Adrenal gland (tissue), 12 donors: ENCODE data around the gene MYO1A. TPM values are rescaled to one million over a fixed set of nuclear protein-coding genes. Genes with fewer than 3 reads are reported as not detected.

Experiments
- DNase-seq, 7 donors: peaks; one replicate each; pipeline ENCODE4 v3.0.0-alpha.2; 2019 to 2020
- H3K27ac ChIP-seq, 5 donors: fragments of 200-600 bp; sonication (generic) in 4 of 5; 1 replicate in 3 of 5; 2 replicates in 2 of 5; pipeline versions ENCODE4 v1.5.1 to v1.8.0; 2016 to 2020; ENCODE audit warnings: mild to moderate bottlenecking in 1 of 5
- H3K27me3 ChIP-seq: fragments of 200-600 bp; 2 replicates; pipeline ENCODE4 v1.8.0; 2021
- H3K36me3 ChIP-seq, 2 donors: fragments of 200-600 bp; replicated peaks in 1 of 2; 1 replicate in 1 of 2; 2 replicates in 1 of 2; pipeline versions ENCODE4 v1.5.1 to v1.8.0; 2018 to 2022
- H3K4me1 ChIP-seq, 2 donors: fragments of 200-600 bp; replicated peaks in 1 of 2; 1 replicate in 1 of 2; 2 replicates in 1 of 2; pipeline versions ENCODE4 v1.5.1 to v1.8.0; 2018 to 2021
- H3K4me3 ChIP-seq, 4 donors: fragments of 200-600 bp; sonication (generic) in 3 of 4; one replicate each; pipeline ENCODE4 v1.5.1; 2016 to 2018
- H3K9me3 ChIP-seq, 3 donors: fragments of 200-600 bp; sonication (generic) in 1 of 3; replicated peaks in 1 of 3; 1 replicate in 2 of 3; 2 replicates in 1 of 3; pipeline versions ENCODE4 v1.5.1 to v1.8.0; 2016 to 2021
- POLR2A ChIP-seq, 2 donors: fragments of 450-650 bp; IDR thresholded peaks; one replicate each; pipeline ENCODE4 v1.6.1; 2017; ENCODE audit warnings: antibody characterized with exemption in 2 of 2, mild to moderate bottlenecking in 2 of 2, moderate library complexity in 1 of 2
- WGBS, 4 donors: extraction: QIAGEN DNeasy Blood & Tissue Kit in 2 of 4; methylation state at CpG; one replicate each; pipeline versions ENCODE4 v1.1.5 to v1.1.7; 2013 to 2017; 5-methylcytosine and 5-hydroxymethylcytosine counted together
- intact Hi-C, 2 donors: fragments of 100-400 bp; cut with DNase I; formaldehyde crosslinking; loops; one replicate each; pipeline versions ENCODE4 v1.14.1 to v1.15.0; 2022 to 2023
- polyA plus RNA-seq, 3 donors: library from polyadenylated mRNA; stranded (reverse); fragments of 200-250 nt in 2 of 3; fragments of 350-450 nt in 1 of 3; fragmentation: Illumina TruSeq in 1 of 3; extraction: RNeasy Lipid Tissue Mini Kit (QIAGEN cat#74804) in 1 of 3; gene quantifications; one replicate each; pipeline ENCODE4 v1.2.3, GENCODE V29; 2013 to 2014
- total RNA-seq, 9 donors: library from RNA; depleted of rRNA in 4 of 9; stranded (reverse); fragments of >200 nt in 4 of 9; fragments of 120-200 nt in 1 of 9; fragmentation: NEBNext Ultra II Directional in 1 of 9; extraction: Animal tissue kit (Norgen Biotek cat#: 25700) in 1 of 9; gene quantifications; one replicate each; pipeline versions ENCODE4 v1.1.0 to v1.2.4, GENCODE V29; 2013 to 2023
- TF ChIP-seq, protein P1 (sequence below), 6 experiments: fragments of 450-650 bp in 4 of 6; fragments of 200-600 bp in 2 of 6; sonication (generic) in 1 of 6; IDR thresholded peaks; 1 replicate in 5 of 6; 2 replicates in 1 of 6; pipeline versions ENCODE4 v1.5.1 to v1.8.0; 2016 to 2021; ENCODE audit warnings: antibody characterized with exemption in 6 of 6, mild to moderate bottlenecking in 2 of 6, moderate library complexity in 1 of 6
- donor health status: healthy with polysubstance abuse.
- donor health status: Bipolar disorder and iron deficiency.
- donor health status: DM: yes; HTN: yes; CAD: no.
- donor health status: DM: no; HTN: no; CAD: no.
- donor health status: DM: no; HTN: no; CAD: no.
- donor health status: DM: yes; HTN: yes; CAD: no.

MYO1A gene
- total and polyA plus RNA-seq, 12 donors = under 0.01 to 1.6 (median 0.53) TPM; not detected in 1

DNA sequence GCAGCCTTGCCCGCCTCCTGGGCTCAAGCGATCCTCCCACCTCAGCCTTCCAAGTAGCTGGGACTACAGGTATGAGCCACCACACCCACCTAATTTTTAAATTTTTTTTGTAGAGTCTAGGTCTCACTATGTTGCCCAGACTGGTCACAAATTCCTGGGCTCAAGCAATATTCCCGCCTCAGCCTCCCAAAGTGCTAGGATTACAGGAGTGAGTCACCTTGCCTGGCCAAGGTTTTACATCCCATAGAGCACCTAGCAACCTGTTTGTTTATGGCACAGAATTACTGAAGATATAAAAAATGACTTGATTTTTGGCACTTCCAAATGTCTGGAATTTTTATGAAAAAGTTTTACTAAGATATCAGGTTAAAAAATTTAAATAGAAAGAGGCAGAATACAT lies 16.5 kb downstream of the MYO1A start:
- WGBS, 4 donors = 87 to 97% (median 91%) methylated on average over 3 of the region's 3 CpGs

DNA sequence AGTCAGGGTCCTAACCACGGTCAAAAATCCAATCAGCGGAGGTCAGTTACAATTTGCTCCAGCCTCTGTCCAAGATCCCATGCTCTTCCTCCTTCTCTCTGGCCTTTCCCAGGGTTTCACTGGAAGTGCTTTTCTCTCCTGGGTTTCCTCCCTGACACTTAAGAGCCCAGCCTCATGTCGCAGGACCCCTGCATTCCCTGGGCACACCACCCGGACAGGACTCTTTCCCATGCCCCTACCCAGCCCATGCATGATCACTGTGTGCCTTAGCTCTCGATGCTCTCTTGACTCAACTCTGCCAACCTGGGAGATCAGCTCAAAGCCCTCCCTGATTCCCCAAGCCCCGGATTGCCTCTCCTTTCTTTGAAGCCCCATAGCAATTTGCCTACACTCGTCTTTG lies 18.1 kb downstream of the MYO1A start:
- Histone ChIP-seq H3K27ac (no peak overlapping the region), H3K4me3 (no peak overlapping the region), H3K9me3 (no peaks in the 10 kb centered on the region), H3K27me3 (no peaks in the 10 kb centered on the region), H3K4me1 (no peaks in the 10 kb centered on the region), H3K36me3 (no peaks in the 10 kb centered on the region)
- intact Hi-C loops = no loop called here
- 78 to 88% (median 86%) methylated on average over 7 of the region's 7 CpGs for WGBS, 4 donors
- DNase-seq = no peak
- TF ChIP-seq POLR2A (IDR thresholded peaks at IDR 0.05) = no peak
- TF ChIP-seq, protein P1, sequence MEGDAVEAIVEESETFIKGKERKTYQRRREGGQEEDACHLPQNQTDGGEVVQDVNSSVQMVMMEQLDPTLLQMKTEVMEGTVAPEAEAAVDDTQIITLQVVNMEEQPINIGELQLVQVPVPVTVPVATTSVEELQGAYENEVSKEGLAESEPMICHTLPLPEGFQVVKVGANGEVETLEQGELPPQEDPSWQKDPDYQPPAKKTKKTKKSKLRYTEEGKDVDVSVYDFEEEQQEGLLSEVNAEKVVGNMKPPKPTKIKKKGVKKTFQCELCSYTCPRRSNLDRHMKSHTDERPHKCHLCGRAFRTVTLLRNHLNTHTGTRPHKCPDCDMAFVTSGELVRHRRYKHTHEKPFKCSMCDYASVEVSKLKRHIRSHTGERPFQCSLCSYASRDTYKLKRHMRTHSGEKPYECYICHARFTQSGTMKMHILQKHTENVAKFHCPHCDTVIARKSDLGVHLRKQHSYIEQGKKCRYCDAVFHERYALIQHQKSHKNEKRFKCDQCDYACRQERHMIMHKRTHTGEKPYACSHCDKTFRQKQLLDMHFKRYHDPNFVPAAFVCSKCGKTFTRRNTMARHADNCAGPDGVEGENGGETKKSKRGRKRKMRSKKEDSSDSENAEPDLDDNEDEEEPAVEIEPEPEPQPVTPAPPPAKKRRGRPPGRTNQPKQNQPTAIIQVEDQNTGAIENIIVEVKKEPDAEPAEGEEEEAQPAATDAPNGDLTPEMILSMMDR (IDR thresholded peaks at IDR 0.05) = no peak

More for the DNA sequence above, 16.5 kb downstream of the MYO1A start:
- intact Hi-C loops = no loop called here
- Histone ChIP-seq H3K9me3 (no peaks in the 10 kb centered on the region), H3K4me3 (no peak overlapping the region), H3K4me1 (no peaks in the 10 kb centered on the region), H3K27me3 (no peaks in the 10 kb centered on the region), H3K36me3 (no peaks in the 10 kb centered on the region), H3K27ac (no peak overlapping the region)
- no peak for TF ChIP-seq POLR2A (IDR thresholded peaks at IDR 0.05)
- TF ChIP-seq, protein P1 (IDR thresholded peaks at IDR 0.05) = no peak
- DNase-seq = no peak

DNA sequence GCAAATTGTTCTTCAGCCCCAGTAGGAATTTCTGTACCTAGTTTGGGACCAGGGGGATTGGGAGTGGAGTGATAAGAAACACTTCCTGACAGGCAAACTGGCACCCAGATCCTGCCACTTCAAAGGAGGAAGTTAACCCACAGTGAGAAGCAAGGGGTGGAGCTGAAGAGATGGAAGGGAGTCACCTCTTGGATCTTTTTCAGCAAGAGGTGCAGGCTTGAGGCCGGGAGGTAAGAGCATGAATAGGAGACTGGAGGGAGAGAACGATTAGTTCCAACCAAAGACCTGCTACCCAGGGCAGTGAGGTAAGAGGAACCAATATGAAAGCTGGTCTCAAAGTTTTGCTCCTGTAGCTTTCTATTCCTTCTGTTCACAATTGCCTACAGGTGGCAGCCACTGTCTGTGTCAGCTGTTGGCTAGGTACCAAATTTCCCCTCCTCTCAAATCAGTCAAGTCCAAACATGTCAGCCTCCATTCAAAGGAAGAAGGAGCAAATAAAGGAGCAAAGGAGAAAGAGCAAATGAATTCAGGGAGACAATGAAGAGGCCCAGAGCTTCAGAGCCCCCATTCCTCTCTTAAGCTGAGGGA lies 18.7 kb downstream of the MYO1A start:
- H3K4me3 ChIP-seq = no peak overlapping the region
- no peaks in the 10 kb centered on the region for H3K4me1 ChIP-seq
- H3K27ac ChIP-seq = no peak overlapping the region
- H3K27me3 ChIP-seq = no peaks in the 10 kb centered on the region
- H3K9me3 ChIP-seq = no peaks in the 10 kb centered on the region
- no peak for TF ChIP-seq POLR2A (IDR thresholded peaks at IDR 0.05)
- TF ChIP-seq, protein P1 (IDR thresholded peaks at IDR 0.05) = no peak
- intact Hi-C loops = no loop called here
- no peak for DNase-seq
- H3K36me3 ChIP-seq = no peaks in the 10 kb centered on the region
- 44 to 71% (median 60%) methylated on average over 2 of the region's 2 CpGs for WGBS, 4 donors

DNA sequence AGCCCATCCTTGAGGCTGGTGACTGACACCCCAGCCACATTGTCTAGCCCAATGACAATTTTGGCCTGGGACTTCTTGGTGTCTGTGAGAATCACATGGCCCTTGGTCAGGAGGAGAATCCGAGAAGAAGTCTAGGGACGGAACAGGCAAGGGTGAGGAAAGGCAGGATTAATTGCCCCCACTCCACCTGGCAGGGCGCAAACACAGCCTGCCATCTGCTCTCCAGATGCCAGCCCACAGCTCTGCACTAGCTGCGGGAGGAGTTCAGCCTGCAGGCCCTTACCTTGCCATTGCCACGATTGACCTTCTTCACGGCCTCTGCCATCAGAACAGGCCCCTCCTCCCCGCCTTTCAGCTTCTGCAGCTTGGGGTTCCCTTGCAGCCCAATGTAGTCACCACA lies 20.5 kb downstream of the MYO1A start:
- Histone ChIP-seq H3K27ac (no peak overlapping the region), H3K4me1 (no peaks in the 10 kb centered on the region), H3K4me3 (no peak overlapping the region), H3K27me3 (no peaks in the 10 kb centered on the region), H3K9me3 (no peaks in the 10 kb centered on the region), H3K36me3 (no peaks in the 10 kb centered on the region)
- TF ChIP-seq, protein P1 (IDR thresholded peaks at IDR 0.05) = no peak
- no peak for TF ChIP-seq POLR2A (IDR thresholded peaks at IDR 0.05)
- intact Hi-C loops = no loop called here
- DNase-seq = no peak
- WGBS, 4 donors = 85 to 96% (median 91%) methylated on average over 7 of the region's 7 CpGs
